Motor neuron (in vitro differentiated cells): Measurements from ENCODE around the gene ATG9A. TPM values are rescaled to one million over a fixed set of nuclear protein-coding genes. Genes with fewer than 3 reads are reported as not detected.
A peak's percentile ranks its signal among the peaks of the same experiment; 100 is the strongest.

Source experiments
- ATAC-seq, 8 experiments: fragments of 200-7000 bp; cut with Tn5 transposase; replicated peaks in 6 of 8; 2 replicates each; pipeline ENCODE4 v1.8.0; 2021; ENCODE audit warnings: mild to moderate bottlenecking in 8 of 8, moderate library complexity in 8 of 8
- H3K27ac ChIP-seq, 2 donors: fragments of 250-450 bp; sonication (Bioruptor Pico); 2 replicates each; pipeline ENCODE4 v1.9.0; 2021; ENCODE audit warnings: antibody characterized with exemption in 2 of 2, mild to moderate bottlenecking in 2 of 2, moderate library complexity in 1 of 2
- H3K4me1 ChIP-seq, 2 donors: fragments of 250-450 bp; sonication (Bioruptor Pico); replicated peaks in 1 of 2; 2 replicates each; pipeline ENCODE4 v1.6.1; 2021; ENCODE audit warnings: antibody characterized with exemption in 2 of 2, mild to moderate bottlenecking in 2 of 2, moderate library complexity in 1 of 2
- H3K4me3 ChIP-seq, 5 donors: fragments of 250-450 bp; sonication (Bioruptor Pico); 2 replicates each; pipeline ENCODE4 v1.9.0; 2021; ENCODE audit warnings: antibody characterized with exemption in 5 of 5, mild to moderate bottlenecking in 5 of 5, moderate library complexity in 4 of 5
- WGBS, 10 experiments: fragments of 450-650 bp; shearing (Covaris generic); methylation state at CpG; one replicate each; pipeline ENCODE4 v1.0.0; 2022; 5-methylcytosine and 5-hydroxymethylcytosine counted together
- in situ Hi-C, 9 experiments: fragments of 400-800 bp; cut with MboI; loops; one replicate each; pipeline ENCODE4 v1.15.0; 2021; ENCODE audit warnings: low sequenced_read_pairs in 9 of 9, low pct_unique_long_range_greater_than_20kb in 2 of 9; ENCODE audit not compliant: unreplicated experiment in 9 of 9
- total RNA-seq, 8 experiments: library from RNA; unstranded; fragments of 300-600 nt; gene quantifications; 2 replicates each; pipeline versions ENCODE4 v1.2.3 to v1.2.4, GENCODE V29; 2022

The ATG9A gene
- total RNA-seq, 8 experiments from 2014 or later, result 21.5 to 50.5 (median 34.4) TPM

GRCh38 chr2:219172231-219173154 is 56.9 kb downstream of the ATG9A start:
- in situ Hi-C loops, result loop anchor here in 1 of 9 experiments (25.0 kb wide), 1 partner anchor 110 kb away; the partner anchor contains the start of gene IHH
- ATAC-seq, result no peak

DNA sequence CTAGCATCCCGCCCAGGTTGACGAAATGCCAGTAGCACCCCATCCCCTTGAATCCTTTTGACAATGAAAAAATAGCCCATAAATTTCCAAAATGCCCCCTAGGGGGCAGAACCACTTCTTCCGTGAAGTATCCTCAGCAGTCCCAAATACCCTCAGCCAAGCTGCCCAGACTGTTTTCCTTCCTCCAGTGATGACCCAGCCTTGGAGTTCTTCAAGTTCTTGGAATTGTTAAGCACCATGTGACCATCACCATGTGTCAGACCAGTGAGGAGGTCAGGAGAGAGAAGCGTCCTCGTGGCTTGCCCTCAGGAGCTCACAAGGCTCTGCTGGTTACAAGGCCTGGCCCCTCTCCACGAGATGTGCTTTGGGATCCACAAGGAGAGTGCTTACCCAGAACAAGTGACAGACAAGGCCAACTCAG is 58.2 kb downstream of the ATG9A start:
- in situ Hi-C loops, result loop anchor here in 1 of 9 experiments (25.0 kb wide), 1 partner anchor 109 kb away; the partner anchor contains the start of gene IHH
- ATAC-seq, result peak; percentile 59 to 84 (median 74)
- H3K27ac ChIP-seq, result no peak overlapping the region
- H3K4me3 ChIP-seq, result no peak overlapping the region
- H3K4me1 ChIP-seq, result peaks cover 5 to 6% of the 10 kb centered on the region in 2 donors
- WGBS, 10 experiments, result 0 to 68% (median 25%) methylated on average over 1 to 4 of the region's 6 CpGs; no CpG with 5 or more reads in 4 of the 10 experiments

More at GRCh38 chr2:219172231-219173154, 56.9 kb downstream of the ATG9A start:
- H3K27ac ChIP-seq, result no peak overlapping the region
- H3K4me1 ChIP-seq, result peaks cover 5 to 6% of the 10 kb centered on the region in 2 donors
- no peak overlapping the region for H3K4me3 ChIP-seq
- 80 to 93% (median 84%) methylated on average over 4 to 11 of the region's 16 CpGs; no CpG with 5 or more reads in 7 of the 10 experiments for WGBS, 10 experiments

- no peaks in the 10 kb centered on the region for H3K4me1 ChIP-seq
- in situ Hi-C loops, result loop anchor here in 1 of 9 experiments (25.0 kb wide), 1 partner anchor 108 kb away; the partner anchor contains the start of gene IHH
- H3K27ac ChIP-seq, result no peak within 1 kb of the TSS
- no peak within 1 kb of the TSS for H3K4me3 ChIP-seq
- 72 to 100% (median 84%) methylated on average over 1 to 6 of the region's 10 CpGs for WGBS, 10 experiments
- no peak for ATAC-seq
Observed at GRCh38 chr2:219169930-219170654, 59.3 kb downstream of the ATG9A start, which contains the start of gene SLC23A3. SLC23A3 (minus strand) TSS chr2:219170029; CDS start chr2:219169984, 45 bp downstream.

Other genes with a start within 250 kb of the ATG9A start
- gene FEV, start 244.5 kb downstream of the ATG9A start, total RNA-seq, result 1 to 10 TPM in 1 of 8 experiments, under 1 TPM in 3, not detected in 4; 0.08 to 4.6 (median 0.65) TPM
- gene CRYBA2, start 236.2 kb downstream of the ATG9A start, total RNA-seq, result 10 to 100 TPM in 1 of 8 experiments, under 1 TPM in 2, not detected in 5; 0.81 to 11.2 (median 0.87) TPM
- gene CFAP65, start 188.1 kb downstream of the ATG9A start, total RNA-seq, result 1 to 10 TPM in 3 of 8 experiments, under 1 TPM in 5; 0.46 to 6.3 (median 0.66) TPM
- gene IHH, start 168.7 kb downstream of the ATG9A start, total RNA-seq, result under 1 TPM in 5 of 8 experiments, not detected in 3; 0.08 to 0.57 (median 0.46) TPM
- 10 to 100 TPM in 6 of 8 experiments, 1 to 10 TPM in 2; 7.3 to 55.7 (median 15.5) TPM for gene NHEJ1, start 68.8 kb downstream of the ATG9A start, total RNA-seq
- 1 to 10 TPM in 3 of 8 experiments, under 1 TPM in 5; 0.13 to 3.4 (median 0.54) TPM for gene SLC23A3, start 59.6 kb downstream of the ATG9A start, total RNA-seq
- gene CNPPD1, start 52.7 kb downstream of the ATG9A start, total RNA-seq, result 10 to 100 TPM; 18.2 to 44.9 (median 37.5) TPM
- 100 to 1,000 TPM in 1 of 8 experiments, 10 to 100 TPM in 7; 41.0 to 102 (median 69.0) TPM for gene RETREG2, start 51.4 kb downstream of the ATG9A start, total RNA-seq
- 10 to 100 TPM; 19.7 to 35.8 (median 25.7) TPM for gene ZFAND2B, start 22.9 kb downstream of the ATG9A start, total RNA-seq
- 100 to 1,000 TPM in 1 of 8 experiments, 10 to 100 TPM in 7; 14.2 to 122 (median 34.5) TPM for gene ABCB6, start 10.7 kb downstream of the ATG9A start, total RNA-seq
- gene ANKZF1, start 170 bp upstream of the ATG9A start, total RNA-seq, result 10 to 100 TPM; 24.3 to 78.1 (median 48.1) TPM
- gene GLB1L, start 15.8 kb upstream of the ATG9A start, total RNA-seq, result 10 to 100 TPM in 1 of 8 experiments, 1 to 10 TPM in 7; 5.6 to 30.7 (median 7.5) TPM
- gene STK16, start 15.8 kb upstream of the ATG9A start, total RNA-seq, result 10 to 100 TPM; 14.6 to 36.9 (median 23.7) TPM
- under 1 TPM in 3 of 8 experiments, not detected in 5; 0.13 to 0.28 (median 0.14) TPM for gene TUBA4B, start 23.6 kb upstream of the ATG9A start, total RNA-seq
- gene TUBA4A, start 24.3 kb upstream of the ATG9A start, total RNA-seq, result 10 to 100 TPM in 2 of 8 experiments, 1 to 10 TPM in 6; 2.3 to 23.4 (median 4.7) TPM
- gene DNAJB2, start 49.7 kb upstream of the ATG9A start, total RNA-seq, result 100 to 1,000 TPM in 2 of 8 experiments, 10 to 100 TPM in 6; 25.2 to 131 (median 55.0) TPM
- gene PTPRN, start 79.8 kb upstream of the ATG9A start, total RNA-seq, result 100 to 1,000 TPM in 1 of 8 experiments, 10 to 100 TPM in 4, 1 to 10 TPM in 1, under 1 TPM in 2; 0.92 to 159 (median 15.3) TPM
- 1 to 10 TPM in 1 of 8 experiments, not detected in 7; 1.1 TPM for gene RESP18, start 103.1 kb upstream of the ATG9A start, total RNA-seq
- 10 to 100 TPM; 12.7 to 63.4 (median 27.9) TPM for gene DNPEP, start 158.3 kb upstream of the ATG9A start, total RNA-seq
- 1 to 10 TPM in 1 of 8 experiments, under 1 TPM in 5, not detected in 2; 0.33 to 1.0 (median 0.76) TPM for gene DES, start 188.7 kb upstream of the ATG9A start, total RNA-seq
- gene SPEG, start 205.2 kb upstream of the ATG9A start, total RNA-seq, result 10 to 100 TPM in 7 of 8 experiments, 1 to 10 TPM in 1; 5.5 to 47.6 (median 26.1) TPM